Type B pancreatic cell (in vitro differentiated cells): ENCODE measurements around the gene RSRC1. TPM values are rescaled to one million over a fixed set of nuclear protein-coding genes. Genes with fewer than 3 reads are reported as not detected.

Experiments
- DNase-seq: peaks from one replicate; pipeline ENCODE4 v3.0.0; 2021; ENCODE audit warnings: mixed read lengths; ENCODE audit not compliant: unreplicated experiment; ENCODE audit errors: extremely low spot score
- H3K27ac Mint-ChIP-seq: 2 replicates; pipeline ENCODE4 v1.8.0; 2021; ENCODE audit warnings: mild to moderate bottlenecking, mixed read lengths
- H3K27me3 Mint-ChIP-seq: 2 replicates; pipeline ENCODE4 v1.8.0; 2021; ENCODE audit warnings: mixed read lengths
- H3K36me3 Mint-ChIP-seq: 2 replicates; pipeline ENCODE4 v1.8.0; 2021; ENCODE audit warnings: mixed read lengths
- H3K4me1 Mint-ChIP-seq: one replicate; pipeline ENCODE4 v1.8.0; 2021; ENCODE audit warnings: mixed read lengths; ENCODE audit not compliant: unreplicated experiment
- H3K4me3 Mint-ChIP-seq: 2 replicates; pipeline ENCODE4 v1.8.0; 2021; ENCODE audit warnings: mild to moderate bottlenecking, mixed read lengths
- H3K9me3 Mint-ChIP-seq: 2 replicates; pipeline ENCODE4 v1.8.0; 2021; ENCODE audit warnings: mixed read lengths
- total RNA-seq: library from RNA; stranded (reverse); gene quantifications from 2 replicates; pipeline ENCODE4 v1.2.1, GENCODE V29; 2021; ENCODE audit warnings: low replicate concordance
- TF ChIP-seq, protein P1 (sequence below): fragments of 200-600 bp; sonication (generic); conservative IDR thresholded peaks from 2 replicates; pipeline ENCODE4 v1.5.0; 2021; ENCODE audit warnings: antibody characterized with exemption, mild to moderate bottlenecking

RSRC1 gene
- total RNA-seq, 1 donor from 2014 or later, result 34.6 TPM

DNA sequence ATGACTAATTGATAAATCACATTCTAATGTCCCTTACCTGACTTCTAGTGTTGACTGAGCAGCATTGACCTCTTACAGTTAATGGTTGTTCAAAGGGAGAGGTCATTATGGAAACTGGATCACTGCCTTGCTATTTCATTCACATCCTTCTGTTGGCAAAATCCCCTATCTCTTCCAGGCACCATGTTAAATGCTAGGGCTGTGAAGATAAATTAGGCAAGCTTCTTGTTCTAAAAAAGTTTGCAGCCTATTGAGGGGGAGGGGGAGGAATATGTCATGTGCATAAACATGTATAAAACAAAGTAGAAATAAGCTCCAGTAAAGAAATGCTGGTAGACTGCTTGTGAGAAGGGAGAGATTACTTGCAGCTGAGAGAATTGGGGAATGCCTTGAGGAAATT is 376.3 kb downstream of the RSRC1 start:
- no peak for DNase-seq
- H3K9me3 Mint-ChIP-seq, result no peaks in the 10 kb centered on the region
- H3K36me3 Mint-ChIP-seq, result no peaks in the 10 kb centered on the region
- H3K27me3 Mint-ChIP-seq, result no peaks in the 10 kb centered on the region
- no peak overlapping the region for H3K4me3 Mint-ChIP-seq
- TF ChIP-seq, protein P1, sequence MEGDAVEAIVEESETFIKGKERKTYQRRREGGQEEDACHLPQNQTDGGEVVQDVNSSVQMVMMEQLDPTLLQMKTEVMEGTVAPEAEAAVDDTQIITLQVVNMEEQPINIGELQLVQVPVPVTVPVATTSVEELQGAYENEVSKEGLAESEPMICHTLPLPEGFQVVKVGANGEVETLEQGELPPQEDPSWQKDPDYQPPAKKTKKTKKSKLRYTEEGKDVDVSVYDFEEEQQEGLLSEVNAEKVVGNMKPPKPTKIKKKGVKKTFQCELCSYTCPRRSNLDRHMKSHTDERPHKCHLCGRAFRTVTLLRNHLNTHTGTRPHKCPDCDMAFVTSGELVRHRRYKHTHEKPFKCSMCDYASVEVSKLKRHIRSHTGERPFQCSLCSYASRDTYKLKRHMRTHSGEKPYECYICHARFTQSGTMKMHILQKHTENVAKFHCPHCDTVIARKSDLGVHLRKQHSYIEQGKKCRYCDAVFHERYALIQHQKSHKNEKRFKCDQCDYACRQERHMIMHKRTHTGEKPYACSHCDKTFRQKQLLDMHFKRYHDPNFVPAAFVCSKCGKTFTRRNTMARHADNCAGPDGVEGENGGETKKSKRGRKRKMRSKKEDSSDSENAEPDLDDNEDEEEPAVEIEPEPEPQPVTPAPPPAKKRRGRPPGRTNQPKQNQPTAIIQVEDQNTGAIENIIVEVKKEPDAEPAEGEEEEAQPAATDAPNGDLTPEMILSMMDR, result no peak
- no peak overlapping the region for H3K27ac Mint-ChIP-seq
- H3K4me1 Mint-ChIP-seq, result peaks cover 6% of the 10 kb centered on the region

DNA sequence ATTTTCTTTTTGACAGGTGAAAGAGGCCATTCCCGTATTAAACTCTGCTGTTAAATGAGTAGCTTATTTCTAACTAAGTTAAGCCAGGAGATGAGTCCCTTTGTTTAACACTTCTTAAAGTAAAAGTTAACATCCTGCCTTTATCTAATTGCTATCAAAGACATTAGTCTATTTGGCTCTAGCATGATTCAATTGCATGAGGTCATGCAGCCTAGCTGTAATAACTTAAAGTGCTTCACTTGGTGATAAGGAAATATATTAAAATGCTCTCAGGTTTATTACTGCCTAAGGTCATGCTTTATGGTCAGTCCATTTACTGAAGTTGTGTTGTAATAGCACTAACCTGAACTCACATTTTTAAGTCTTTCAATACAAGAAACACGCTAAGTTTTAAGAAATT is 378.8 kb downstream of the RSRC1 start:
- no peak for DNase-seq
- TF ChIP-seq, protein P1, result no peak
- H3K9me3 Mint-ChIP-seq, result no peaks in the 10 kb centered on the region
- H3K36me3 Mint-ChIP-seq, result no peaks in the 10 kb centered on the region
- no peak overlapping the region for H3K4me3 Mint-ChIP-seq
- H3K27ac Mint-ChIP-seq, result no peak overlapping the region
- peaks cover 6% of the 10 kb centered on the region for H3K4me1 Mint-ChIP-seq
- no peaks in the 10 kb centered on the region for H3K27me3 Mint-ChIP-seq

DNA sequence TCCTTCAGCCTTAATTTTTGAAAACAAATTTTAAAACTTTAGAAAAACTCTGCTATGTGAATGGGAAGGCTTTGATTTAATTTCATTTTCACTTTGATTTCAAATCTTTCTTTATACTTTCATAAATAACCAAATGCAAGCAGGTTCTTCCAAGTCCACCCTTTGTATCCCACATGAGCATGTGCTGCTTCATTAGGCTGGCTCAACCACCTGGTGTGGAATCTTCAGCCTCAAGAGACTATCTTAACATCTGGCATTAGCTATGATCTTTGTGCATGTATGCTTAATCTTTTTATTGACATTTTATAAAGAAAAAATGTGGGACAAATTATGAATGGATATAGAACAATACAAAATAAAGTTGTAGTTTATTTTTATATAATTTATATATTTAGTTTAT is 379.3 kb downstream of the RSRC1 start:
- Mint-ChIP-seq H3K4me3 (no peak overlapping the region), H3K27me3 (no peaks in the 10 kb centered on the region), H3K36me3 (no peaks in the 10 kb centered on the region)

DNA sequence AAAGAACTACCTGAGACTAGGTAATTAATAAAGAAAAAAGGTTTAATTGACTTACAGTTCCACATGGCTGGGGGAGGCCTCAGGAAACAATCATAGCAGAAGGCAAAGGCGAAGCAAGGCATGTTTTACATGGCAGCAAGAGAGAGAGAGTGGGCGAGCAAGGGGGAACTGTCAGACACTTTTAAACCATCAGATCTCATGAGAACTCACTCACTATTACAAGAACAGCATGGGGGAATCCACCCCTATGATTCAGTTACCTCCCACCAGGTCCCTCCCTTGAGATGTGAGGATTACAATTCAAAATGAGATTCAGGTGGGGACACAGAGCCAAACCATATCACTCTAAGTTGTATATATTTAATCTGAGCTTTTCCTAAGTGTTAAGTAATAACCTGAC is 382.1 kb downstream of the RSRC1 start:
- Mint-ChIP-seq H3K4me3 (no peak overlapping the region), H3K27me3 (no peaks in the 10 kb centered on the region), H3K27ac (no peak overlapping the region), H3K36me3 (no peaks in the 10 kb centered on the region), H3K4me1 (no peaks in the 10 kb centered on the region), H3K9me3 (no peaks in the 10 kb centered on the region)
- TF ChIP-seq, protein P1, result no peak
- no peak for DNase-seq

More for the DNA sequence above, 379.3 kb downstream of the RSRC1 start:
- TF ChIP-seq, protein P1, result no peak
- Mint-ChIP-seq H3K4me1 (peaks cover 6% of the 10 kb centered on the region), H3K9me3 (no peaks in the 10 kb centered on the region), H3K27ac (no peak overlapping the region)
- DNase-seq, result no peak

DNA sequence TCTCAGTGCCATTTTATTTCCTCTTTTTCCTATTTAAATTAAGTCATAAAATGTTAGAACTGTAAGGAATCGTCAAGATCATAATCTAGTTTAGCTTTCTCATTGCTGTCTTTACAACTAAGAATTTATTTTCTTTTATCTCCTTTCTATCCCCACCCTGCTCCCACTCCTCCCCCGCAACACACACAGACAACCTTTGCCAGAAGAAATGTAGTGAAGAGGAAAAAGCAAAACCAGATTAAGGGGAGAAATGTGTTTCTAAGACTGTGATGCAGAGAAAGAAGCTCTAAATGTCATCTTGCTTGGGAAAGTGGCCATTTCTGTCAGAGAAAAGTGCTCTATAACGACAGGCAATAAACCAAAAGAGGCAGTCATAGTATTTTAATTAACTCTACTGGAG is 382.8 kb downstream of the RSRC1 start:
- DNase-seq, result no peak
- no peak overlapping the region for H3K27ac Mint-ChIP-seq

More for the DNA sequence above, 382.8 kb downstream of the RSRC1 start:
- Mint-ChIP-seq H3K27me3 (no peaks in the 10 kb centered on the region), H3K4me1 (no peaks in the 10 kb centered on the region), H3K4me3 (no peak overlapping the region), H3K36me3 (no peaks in the 10 kb centered on the region), H3K9me3 (no peaks in the 10 kb centered on the region)
- TF ChIP-seq, protein P1, result no peak
